GM21526 (cell line): ENCODE measurements around the gene CDHR2.
"Not testable (repeated sequence)": the region's sequence is repeated elsewhere in the genome, so short reads cannot be mapped to it uniquely, and the experiment has no call there.

ENCODE experiments used
- ATAC-seq: cut with Tn5 transposase; IDR thresholded peaks from one replicate; pipeline ENCODE4 v1.9.1; 2021; ENCODE audit warnings: moderate library complexity; ENCODE audit not compliant: unreplicated experiment, low FRiP score

The CDHR2 gene

GRCh38 chr5:176590035-176590717 lies 41.0 kb downstream of the CDHR2 start:
- no peak for ATAC-seq

GRCh38 chr5:176591667-176592066 lies 42.5 kb downstream of the CDHR2 start:
- not testable (repeated sequence) for ATAC-seq

GRCh38 chr5:176592573-176592972 lies 43.4 kb downstream of the CDHR2 start:
- ATAC-seq, result no peak

GRCh38 chr5:176593273-176593869 lies 44.2 kb downstream of the CDHR2 start:
- no peak for ATAC-seq

- ATAC-seq, result no peak
These were observed 45.4 kb downstream of the CDHR2 start for GRCh38 chr5:176594554-176594953.

GRCh38 chr5:176595386-176595943 lies 46.3 kb downstream of the CDHR2 start:
- no peak for ATAC-seq

DNA sequence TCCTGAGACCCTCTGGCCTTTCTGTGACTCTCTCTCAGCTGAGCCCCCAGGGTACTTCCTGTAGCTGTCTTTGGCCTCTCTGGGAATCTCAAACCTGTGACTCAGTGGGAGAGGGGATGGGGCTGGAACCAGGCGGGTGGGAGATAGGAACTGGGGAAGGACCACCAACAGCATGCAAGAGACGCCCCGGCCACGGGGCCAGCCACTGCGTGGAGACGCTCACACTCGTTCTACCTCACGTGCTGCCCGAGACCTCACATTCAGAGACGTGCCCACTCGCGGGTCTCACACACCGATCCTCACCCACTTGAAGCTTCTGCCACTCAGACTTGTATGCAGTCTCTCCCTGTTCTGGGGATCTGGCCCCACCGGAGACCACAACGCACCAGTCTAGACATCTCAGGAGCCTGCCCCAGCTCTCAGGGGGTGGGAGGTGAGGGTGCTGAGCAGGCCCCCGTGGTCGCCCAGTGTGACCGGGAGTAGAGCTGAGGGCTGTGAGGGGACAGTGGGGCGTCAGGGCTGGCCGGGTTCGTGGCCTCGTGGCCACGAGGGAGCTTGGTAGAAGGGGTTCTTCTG lies 47.0 kb downstream of the CDHR2 start:
- ATAC-seq, result no peak

- no peak for ATAC-seq
These were observed 47.7 kb downstream of the CDHR2 start for GRCh38 chr5:176596689-176597416.

DNA sequence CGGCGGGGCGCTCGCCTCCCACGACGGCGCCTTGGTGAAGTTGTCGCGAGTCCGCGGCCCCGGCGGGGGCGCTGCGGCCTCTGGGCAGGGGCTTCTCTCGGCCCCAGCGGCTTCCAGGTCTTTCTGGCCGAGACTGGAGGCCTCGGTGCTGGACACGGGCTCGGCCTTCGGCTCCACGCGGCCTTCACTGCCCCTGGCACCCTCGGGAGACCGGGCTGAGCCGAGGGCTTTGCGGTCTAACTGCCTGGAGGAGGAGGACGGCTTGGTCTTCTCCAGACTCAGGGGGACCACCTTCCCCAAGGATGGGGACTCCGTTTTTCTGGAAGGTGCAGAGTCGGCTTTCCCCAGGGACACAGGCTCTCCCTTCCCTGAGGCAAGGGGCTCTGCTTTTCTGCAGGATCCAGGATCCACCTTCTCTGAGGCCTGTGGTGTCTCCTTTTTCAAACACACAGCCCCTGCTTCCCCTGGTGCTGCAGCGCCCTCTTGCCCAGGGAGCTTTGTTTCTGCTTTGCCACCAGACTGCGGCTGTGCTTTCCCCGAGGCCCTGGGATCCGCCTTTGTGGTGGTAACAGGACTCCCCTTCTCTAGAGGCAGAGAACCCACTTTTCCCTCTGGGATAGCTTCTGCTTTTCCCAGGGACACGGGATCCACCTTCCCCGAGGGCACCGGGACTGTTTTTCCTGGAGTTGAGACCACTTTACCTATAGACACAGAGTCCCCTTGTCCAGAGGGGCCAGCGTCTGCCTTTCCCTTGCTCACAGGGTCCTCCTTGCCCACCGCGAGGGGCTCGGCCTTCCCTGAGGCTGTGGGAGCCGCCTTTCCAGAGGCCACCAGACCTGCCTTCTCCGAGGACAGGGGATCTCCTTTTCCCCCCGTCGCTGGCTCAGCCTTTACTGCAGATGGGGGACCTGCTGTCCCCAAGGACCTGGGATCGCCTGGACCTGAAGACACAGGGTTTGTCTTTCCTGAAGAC lies 48.6 kb downstream of the CDHR2 start:
- ATAC-seq, result no peak

DNA sequence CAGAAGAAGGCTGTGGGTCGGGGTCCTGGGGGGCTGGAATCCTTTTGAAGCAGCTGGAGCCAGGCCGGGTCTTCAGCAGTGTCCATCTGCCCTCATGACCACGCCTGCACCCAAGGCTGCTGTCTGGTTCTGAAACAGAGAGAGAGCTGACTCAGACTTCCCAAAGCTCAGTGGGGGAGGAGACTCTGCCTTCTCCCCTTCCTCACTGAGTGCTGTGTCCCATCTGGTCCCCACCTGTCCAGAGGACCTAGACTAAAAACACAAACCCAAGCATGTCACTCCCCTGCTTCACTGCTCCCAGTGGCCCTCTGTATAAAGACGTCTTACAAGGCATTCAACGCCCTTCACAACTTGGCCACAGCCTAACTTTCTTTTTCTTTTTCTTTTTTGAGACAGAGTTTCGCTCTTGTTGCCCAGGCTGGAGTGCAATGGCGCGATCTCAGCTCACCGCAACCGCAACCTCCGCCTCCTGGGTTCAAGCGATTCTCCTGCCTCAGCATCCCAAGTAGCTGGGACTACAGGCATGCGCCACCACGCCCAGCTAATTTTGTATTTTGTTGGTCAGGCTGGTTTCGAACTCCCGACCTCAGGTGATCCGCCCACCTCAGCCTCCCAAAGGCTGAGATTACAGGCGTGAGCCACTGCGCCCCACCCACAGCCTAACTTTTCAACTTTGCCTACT lies 50.7 kb downstream of the CDHR2 start:
- peak; percentile 44 for ATAC-seq

DNA sequence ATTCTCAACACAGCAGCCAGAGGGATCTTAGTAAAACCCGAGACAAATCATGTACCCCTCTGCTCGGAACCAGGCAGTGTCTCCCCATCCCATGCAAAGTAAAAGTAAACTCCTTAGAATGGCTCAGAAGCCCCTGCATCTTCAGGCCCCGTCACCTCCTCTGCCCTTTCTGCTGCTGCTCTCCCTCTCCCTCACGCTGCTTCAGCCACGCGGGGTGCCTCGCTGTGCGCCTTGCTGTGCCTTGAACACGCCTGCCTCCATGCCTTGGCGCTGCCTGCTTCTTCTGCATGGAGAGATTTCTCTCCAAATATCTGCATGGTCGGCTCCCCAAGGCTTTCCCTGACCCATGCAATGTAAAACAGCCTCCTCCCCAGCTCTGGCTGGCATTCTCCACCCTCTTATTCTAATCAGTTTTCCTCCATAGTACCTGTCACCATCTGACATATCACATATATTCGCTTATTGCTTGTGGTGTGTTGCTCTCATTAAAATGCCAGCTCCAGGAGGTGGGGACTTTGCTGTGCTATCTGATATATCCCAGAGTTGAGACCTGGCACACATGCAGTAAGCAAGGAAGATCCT lies 52.9 kb downstream of the CDHR2 start:
- ATAC-seq, result no peak

DNA sequence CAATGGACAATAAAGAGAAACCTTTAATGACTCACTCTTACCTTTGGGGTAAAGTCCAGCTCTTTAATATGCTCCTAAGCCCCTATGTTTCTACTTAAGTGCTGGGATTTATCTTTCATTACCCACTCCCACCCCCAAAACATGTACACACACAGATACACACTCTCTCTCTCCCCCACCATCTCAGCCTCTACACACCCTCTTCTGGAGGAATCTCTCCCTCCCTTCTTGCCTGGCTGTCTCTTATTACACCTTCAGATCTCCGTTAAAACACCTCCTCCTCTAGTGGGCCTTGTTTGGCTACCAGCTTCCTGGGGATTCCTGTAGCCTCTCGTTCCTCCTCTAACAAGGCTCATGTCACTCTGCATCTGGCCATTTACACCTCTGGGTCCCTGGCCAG lies 53.9 kb downstream of the CDHR2 start:
- no peak for ATAC-seq

- ATAC-seq, result no peak
These were observed 56.9 kb downstream of the CDHR2 start for GRCh38 chr5:176606032-176606431.

- ATAC-seq, result no peak
These were observed 57.7 kb downstream of the CDHR2 start for GRCh38 chr5:176606875-176607274.

- no peak for ATAC-seq
These were observed 59.1 kb downstream of the CDHR2 start for GRCh38 chr5:176608142-176608705.

- peak; percentile 13 for ATAC-seq
These were observed 60.0 kb downstream of the CDHR2 start for GRCh38 chr5:176608937-176609723.

GRCh38 chr5:176609724-176610434 lies 60.7 kb downstream of the CDHR2 start, which contains the start of gene GPRIN1:
Gene GPRIN1 (minus strand): TSS chr5:176610156. CDS start chr5:176599834, 10,322 bp downstream.
- peak; percentile 54 for ATAC-seq
